ENCODE data around the gene HSD17B14.

Gene HSD17B14

GRCh38 chr19:48833977-48834376 lies 2.3 kb downstream of the HSD17B14 start:
- H3K36me3 ChIP-seq (ENCODE audit: insufficient read depth, low read length), result no peaks in the 10 kb centered on the region
- no peaks in the 10 kb centered on the region for H3K9me3 ChIP-seq (ENCODE audit: low read length)
- no peak overlapping the region for H2AFZ ChIP-seq (ENCODE audit: low read depth, low read length)
- no peak overlapping the region for H3K4me3 ChIP-seq (ENCODE audit: low read length)
- no peaks in the 10 kb centered on the region for H3K4me1 ChIP-seq (ENCODE audit: insufficient read depth, low read length)
- no peaks in the 10 kb centered on the region for H3K27me3 ChIP-seq (ENCODE audit: insufficient read depth, low read length)

GRCh38 chr19:48833049-48833448 lies 3.2 kb downstream of the HSD17B14 start:
- H3K4me1 ChIP-seq (ENCODE audit: insufficient read depth, low read length), result no peaks in the 10 kb centered on the region
- no peaks in the 10 kb centered on the region for H3K27me3 ChIP-seq (ENCODE audit: insufficient read depth, low read length)
- H2AFZ ChIP-seq (ENCODE audit: low read depth, low read length), result no peak overlapping the region
- H3K9me3 ChIP-seq (ENCODE audit: low read length), result no peaks in the 10 kb centered on the region
- H3K4me3 ChIP-seq (ENCODE audit: low read length), result no peak overlapping the region
- H3K36me3 ChIP-seq (ENCODE audit: insufficient read depth, low read length), result no peaks in the 10 kb centered on the region

- no peaks in the 10 kb centered on the region for H3K4me1 ChIP-seq (ENCODE audit: insufficient read depth, low read length)
- no peaks in the 10 kb centered on the region for H3K36me3 ChIP-seq (ENCODE audit: insufficient read depth, low read length)
- H3K9me3 ChIP-seq (ENCODE audit: low read length), result no peaks in the 10 kb centered on the region
- no peak overlapping the region for H3K4me3 ChIP-seq (ENCODE audit: low read length)
- H2AFZ ChIP-seq (ENCODE audit: low read depth, low read length), result no peak overlapping the region
- H3K27me3 ChIP-seq (ENCODE audit: insufficient read depth, low read length), result no peaks in the 10 kb centered on the region
These were observed 5.3 kb downstream of the HSD17B14 start for GRCh38 chr19:48830965-48831364.

GRCh38 chr19:48830088-48830487 lies 6.2 kb downstream of the HSD17B14 start:
- Histone ChIP-seq H3K4me1 (ENCODE audit: insufficient read depth, low read length) (no peaks in the 10 kb centered on the region), H3K9me3 (ENCODE audit: low read length) (no peaks in the 10 kb centered on the region), H2AFZ (ENCODE audit: low read depth, low read length) (no peak overlapping the region), H3K27me3 (ENCODE audit: insufficient read depth, low read length) (no peaks in the 10 kb centered on the region), H3K4me3 (ENCODE audit: low read length) (no peak overlapping the region), H3K36me3 (ENCODE audit: insufficient read depth, low read length) (no peaks in the 10 kb centered on the region)

GRCh38 chr19:48826606-48827020 lies 9.7 kb downstream of the HSD17B14 start:
- Histone ChIP-seq H3K27me3 (ENCODE audit: insufficient read depth, low read length) (no peaks in the 10 kb centered on the region), H3K4me3 (ENCODE audit: low read length) (no peak overlapping the region), H3K36me3 (ENCODE audit: insufficient read depth, low read length) (no peaks in the 10 kb centered on the region), H2AFZ (ENCODE audit: low read depth, low read length) (no peak overlapping the region), H3K9me3 (ENCODE audit: low read length) (peaks cover 5% of the 10 kb centered on the region), H3K4me1 (ENCODE audit: insufficient read depth, low read length) (no peaks in the 10 kb centered on the region)

GRCh38 chr19:48822514-48822913 lies 13.8 kb downstream of the HSD17B14 start:
- Histone ChIP-seq H3K9me3 (ENCODE audit: low read length) (peaks cover 5% of the 10 kb centered on the region), H3K36me3 (ENCODE audit: insufficient read depth, low read length) (no peaks in the 10 kb centered on the region), H3K4me1 (ENCODE audit: insufficient read depth, low read length) (no peaks in the 10 kb centered on the region), H3K4me3 (ENCODE audit: low read length) (no peak overlapping the region), H3K27me3 (ENCODE audit: insufficient read depth, low read length) (no peaks in the 10 kb centered on the region), H2AFZ (ENCODE audit: low read depth, low read length) (no peak overlapping the region)

GRCh38 chr19:48821633-48822032 lies 14.7 kb downstream of the HSD17B14 start:
- Histone ChIP-seq H3K36me3 (ENCODE audit: insufficient read depth, low read length) (no peaks in the 10 kb centered on the region), H3K4me1 (ENCODE audit: insufficient read depth, low read length) (no peaks in the 10 kb centered on the region), H3K9me3 (ENCODE audit: low read length) (peaks cover 5% of the 10 kb centered on the region), H2AFZ (ENCODE audit: low read depth, low read length) (no peak overlapping the region), H3K4me3 (ENCODE audit: low read length) (no peak overlapping the region), H3K27me3 (ENCODE audit: insufficient read depth, low read length) (no peaks in the 10 kb centered on the region)

- Histone ChIP-seq H3K36me3 (ENCODE audit: insufficient read depth, low read length) (no peaks in the 10 kb centered on the region), H2AFZ (ENCODE audit: low read depth, low read length) (no peak overlapping the region), H3K27me3 (ENCODE audit: insufficient read depth, low read length) (no peaks in the 10 kb centered on the region), H3K9me3 (ENCODE audit: low read length) (peaks cover 5% of the 10 kb centered on the region), H3K4me3 (ENCODE audit: low read length) (no peak overlapping the region), H3K4me1 (ENCODE audit: insufficient read depth, low read length) (no peaks in the 10 kb centered on the region)
These were observed 16.9 kb downstream of the HSD17B14 start for GRCh38 chr19:48819366-48819816.

- no peak overlapping the region for H2AFZ ChIP-seq (ENCODE audit: low read depth, low read length)
- no peaks in the 10 kb centered on the region for H3K4me1 ChIP-seq (ENCODE audit: insufficient read depth, low read length)
- no peaks in the 10 kb centered on the region for H3K36me3 ChIP-seq (ENCODE audit: insufficient read depth, low read length)
- no peak overlapping the region for H3K4me3 ChIP-seq (ENCODE audit: low read length)
- H3K9me3 ChIP-seq (ENCODE audit: low read length), result peaks cover 5% of the 10 kb centered on the region
- no peaks in the 10 kb centered on the region for H3K27me3 ChIP-seq (ENCODE audit: insufficient read depth, low read length)
These were observed 18.0 kb downstream of the HSD17B14 start for GRCh38 chr19:48818234-48818820.

- Histone ChIP-seq H3K36me3 (ENCODE audit: insufficient read depth, low read length) (no peaks in the 10 kb centered on the region), H3K9me3 (ENCODE audit: low read length) (peaks cover 5% of the 10 kb centered on the region), H3K4me1 (ENCODE audit: insufficient read depth, low read length) (no peaks in the 10 kb centered on the region), H2AFZ (ENCODE audit: low read depth, low read length) (no peak overlapping the region), H3K27me3 (ENCODE audit: insufficient read depth, low read length) (no peaks in the 10 kb centered on the region), H3K4me3 (ENCODE audit: low read length) (no peak overlapping the region)
These were observed 18.6 kb downstream of the HSD17B14 start for GRCh38 chr19:48817585-48818124.

GRCh38 chr19:48815870-48816501 lies 20.3 kb downstream of the HSD17B14 start:
- no peaks in the 10 kb centered on the region for H3K27me3 ChIP-seq (ENCODE audit: insufficient read depth, low read length)
- no peaks in the 10 kb centered on the region for H3K4me1 ChIP-seq (ENCODE audit: insufficient read depth, low read length)
- no peak overlapping the region for H2AFZ ChIP-seq (ENCODE audit: low read depth, low read length)
- no peaks in the 10 kb centered on the region for H3K9me3 ChIP-seq (ENCODE audit: low read length)
- no peak overlapping the region for H3K4me3 ChIP-seq (ENCODE audit: low read length)
- H3K36me3 ChIP-seq (ENCODE audit: insufficient read depth, low read length), result no peaks in the 10 kb centered on the region

GRCh38 chr19:48814895-48815294 lies 21.4 kb downstream of the HSD17B14 start:
- Histone ChIP-seq H2AFZ (ENCODE audit: low read depth, low read length) (no peak overlapping the region), H3K4me3 (ENCODE audit: low read length) (no peak overlapping the region), H3K9me3 (ENCODE audit: low read length) (no peaks in the 10 kb centered on the region), H3K4me1 (ENCODE audit: insufficient read depth, low read length) (peaks cover 3% of the 10 kb centered on the region), H3K27me3 (ENCODE audit: insufficient read depth, low read length) (no peaks in the 10 kb centered on the region), H3K36me3 (ENCODE audit: insufficient read depth, low read length) (no peaks in the 10 kb centered on the region)

- Histone ChIP-seq H3K9me3 (ENCODE audit: low read length) (no peaks in the 10 kb centered on the region), H3K36me3 (ENCODE audit: insufficient read depth, low read length) (no peaks in the 10 kb centered on the region), H3K4me3 (ENCODE audit: low read length) (no peak overlapping the region), H3K4me1 (ENCODE audit: insufficient read depth, low read length) (peaks cover 6% of the 10 kb centered on the region), H2AFZ (ENCODE audit: low read depth, low read length) (no peak overlapping the region), H3K27me3 (ENCODE audit: insufficient read depth, low read length) (no peaks in the 10 kb centered on the region)
These were observed 23.0 kb downstream of the HSD17B14 start for GRCh38 chr19:48813123-48813913.

All from neuron (in vitro differentiated cells).